Neural cell (in vitro differentiated cells): ENCODE results near the gene ALOXE3. TPM values are rescaled to one million over a fixed set of nuclear protein-coding genes. Genes with fewer than 3 reads are reported as not detected.

Experiments used
- H2AFZ ChIP-seq: fragments of 200-600, 300-800 bp; sonication (generic), shearing (Covaris generic); 2 replicates; pipeline ENCODE4 v1.6.0; 2014; ENCODE audit warnings: low read depth, mild to moderate bottlenecking, antibody characterized with exemption, low read length, moderate library complexity
- H3F3A ChIP-seq: fragments of 200-600 bp; shearing (Covaris generic); 2 replicates; pipeline ENCODE4 v1.6.1; 2016; ENCODE audit warnings: mild to moderate bottlenecking, moderate library complexity, mixed read lengths, antibody characterized with exemption, low read length; ENCODE audit not compliant: insufficient read depth, poor library complexity, severe bottlenecking
- H3K27ac ChIP-seq: fragments of 200-600, 300-800 bp; sonication (generic), shearing (Covaris generic); 2 replicates; pipeline ENCODE4 v1.5.1; 2014; ENCODE audit warnings: mild to moderate bottlenecking, low read length, moderate library complexity
- H3K27me3 ChIP-seq: fragments of 300-800, 200-600 bp; sonication (generic), shearing (Covaris generic); 2 replicates; pipeline ENCODE4 v1.6.0; 2014; ENCODE audit warnings: mild to moderate bottlenecking, low read depth, low read length, moderate library complexity; ENCODE audit not compliant: insufficient read depth
- H3K36me3 ChIP-seq: fragments of 300-800, 200-600 bp; sonication (generic), shearing (Covaris generic); 2 replicates; pipeline ENCODE4 v1.5.1; 2014; ENCODE audit warnings: mild to moderate bottlenecking, antibody characterized with exemption, low read length, moderate library complexity; ENCODE audit not compliant: insufficient read depth
- H3K4me2 ChIP-seq: fragments of 300-800, 200-600 bp; sonication (generic), shearing (Covaris generic); 2 replicates; pipeline ENCODE4 v1.6.0; 2014; ENCODE audit warnings: mild to moderate bottlenecking, low read length
- H3K4me3 ChIP-seq: fragments of 300-800, 200-600 bp; sonication (generic), shearing (Covaris generic); 2 replicates; pipeline ENCODE4 v1.5.1; 2014; ENCODE audit warnings: mild to moderate bottlenecking, low read length, moderate library complexity
- H3K79me2 ChIP-seq: fragments of 200-600 bp; shearing (Covaris generic); replicated peaks from 2 replicates; pipeline ENCODE4 v1.6.0; 2014; ENCODE audit warnings: mild to moderate bottlenecking, low read length, moderate library complexity; ENCODE audit not compliant: insufficient read depth
- H3K9ac ChIP-seq: fragments of 300-800, 200-600 bp; sonication (generic), shearing (Covaris generic); 2 replicates; pipeline ENCODE4 v1.6.1; 2016; ENCODE audit warnings: mild to moderate bottlenecking, low read length, mixed read lengths
- H3K9me2 ChIP-seq: fragments of 200-600 bp; shearing (Covaris generic); 2 replicates; pipeline ENCODE4 v1.6.1; 2016; ENCODE audit warnings: mild to moderate bottlenecking, low read length, mixed read lengths; ENCODE audit not compliant: insufficient read depth
- H3K9me3 ChIP-seq: fragments of 200-600, 300-800 bp; sonication (generic), shearing (Covaris generic); 2 replicates; pipeline ENCODE4 v1.6.1; 2016; ENCODE audit warnings: mild to moderate bottlenecking, mixed run types, low read length, moderate library complexity, mixed read lengths
- H4K20me1 ChIP-seq: fragments of 200-600 bp; shearing (Covaris generic); 2 replicates; pipeline ENCODE4 v1.6.1; 2016; ENCODE audit warnings: mild to moderate bottlenecking, mixed run types; ENCODE audit not compliant: insufficient read depth
- CTCF ChIP-seq: fragments of 450-650 bp; IDR thresholded peaks from 2 replicates; pipeline ENCODE4 v1.5.1; 2014; ENCODE audit warnings: antibody characterized with exemption, mild to moderate bottlenecking, moderate library complexity; ENCODE audit not compliant: poor library complexity, severe bottlenecking
- EP300 ChIP-seq: fragments of 450-650 bp; conservative IDR thresholded peaks from 2 replicates; pipeline ENCODE4 v1.6.1; 2014; ENCODE audit warnings: antibody characterized with exemption, mild to moderate bottlenecking, moderate library complexity; ENCODE audit not compliant: poor library complexity, severe bottlenecking
- EZH2 ChIP-seq: fragments of 200-600, 300-800 bp; shearing (Covaris generic), sonication (generic); IDR thresholded peaks from 2 replicates; pipeline ENCODE4 v1.6.1; 2014; ENCODE audit warnings: antibody characterized with exemption, low read length, borderline replicate concordance, mild to moderate bottlenecking; ENCODE audit not compliant: insufficient read depth, poor library complexity, severe bottlenecking
- MXI1 ChIP-seq: fragments of 450-650 bp; conservative IDR thresholded peaks from 2 replicates; pipeline ENCODE4 v1.6.1; 2014; ENCODE audit warnings: antibody characterized with exemption, mild to moderate bottlenecking; ENCODE audit not compliant: poor library complexity, severe bottlenecking
- POLR2AphosphoS5 ChIP-seq: IDR thresholded peaks from 2 replicates; pipeline ENCODE4 v1.6.1; 2012
- RAD21 ChIP-seq: fragments of 450-650 bp; conservative IDR thresholded peaks from 2 replicates; pipeline ENCODE4 v1.6.1; 2014; ENCODE audit warnings: antibody characterized with exemption, mild to moderate bottlenecking, moderate library complexity
- SMC3 ChIP-seq: fragments of 450-650 bp; conservative IDR thresholded peaks from 2 replicates; pipeline ENCODE4 v1.6.1; 2014; ENCODE audit warnings: antibody characterized with exemption, mild to moderate bottlenecking, moderate library complexity; ENCODE audit not compliant: poor library complexity
- TAF1 ChIP-seq: IDR thresholded peaks from 2 replicates; pipeline ENCODE4 v1.6.1; 2012; ENCODE audit warnings: low read depth
- polyA plus RNA-seq: library from polyadenylated mRNA; depleted of rRNA; stranded (reverse); fragments of >200 nt; gene quantifications from 2 replicates; pipeline ENCODE4 v1.2.3, GENCODE V29; 2014
- TF ChIP-seq, protein P1 (sequence below): IDR thresholded peaks from 2 replicates; pipeline ENCODE4 v1.6.1; 2012; ENCODE audit warnings: borderline replicate concordance

Gene ALOXE3
- polyA plus RNA-seq, 1 donor from 2014 or later: 0.77 TPM

DNA sequence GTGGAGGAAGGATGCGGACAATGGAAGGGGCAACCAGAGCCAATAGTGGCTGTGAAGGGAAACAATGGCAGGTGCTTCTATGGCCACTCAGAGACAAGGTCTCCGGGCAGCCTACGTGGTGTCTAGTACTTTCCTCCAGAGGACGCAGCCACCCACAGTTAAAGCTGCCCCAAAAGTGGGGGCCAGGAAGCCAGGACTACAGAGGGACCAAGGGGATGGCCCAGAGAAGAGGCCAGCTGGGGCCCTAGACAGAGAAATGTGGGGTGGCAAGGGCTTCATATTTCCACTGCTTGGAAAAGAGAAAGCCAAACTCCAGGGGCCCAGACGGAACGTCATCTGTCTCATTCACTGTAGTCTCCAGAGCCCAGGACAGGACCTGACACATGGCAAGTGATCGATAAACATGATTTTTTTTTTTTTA is 34.7 kb upstream of the ALOXE3 start:
- H3K4me2 ChIP-seq: peak overlapping the region; percentile 51
- no peaks in the 10 kb centered on the region for H3K79me2 ChIP-seq
- H3F3A ChIP-seq: peaks cover 6% of the 10 kb centered on the region
- no peak overlapping the region for H2AFZ ChIP-seq
- TF ChIP-seq CTCF (no peak), EZH2 (no peak)
- H4K20me1 ChIP-seq: no peaks in the 10 kb centered on the region
- peak overlapping the region; percentile 95 for H3K27ac ChIP-seq
- H3K9me3 ChIP-seq: no peaks in the 10 kb centered on the region
- no peaks in the 10 kb centered on the region for H3K27me3 ChIP-seq
- H3K4me3 ChIP-seq: peak overlapping the region; percentile 92
- peak overlapping the region; percentile 95 for H3K9ac ChIP-seq
- no peaks in the 10 kb centered on the region for H3K9me2 ChIP-seq
- no peaks in the 10 kb centered on the region for H3K36me3 ChIP-seq

- Histone ChIP-seq H2AFZ (peak within 1 kb of the TSS; percentile 2), H3K27ac (peak within 1 kb of the TSS; percentile 95), H3K4me3 (peak within 1 kb of the TSS; percentile 92), H3K27me3 (no peaks in the 10 kb centered on the region), H3K79me2 (no peaks in the 10 kb centered on the region), H3F3A (peaks cover 6% of the 10 kb centered on the region), H3K9ac (peak within 1 kb of the TSS; percentile 95), H3K4me2 (peak within 1 kb of the TSS; percentile 89), H4K20me1 (no peaks in the 10 kb centered on the region), H3K9me3 (no peaks in the 10 kb centered on the region), H3K36me3 (no peaks in the 10 kb centered on the region), H3K9me2 (no peaks in the 10 kb centered on the region)
- TF ChIP-seq MXI1 (peak; percentile 86), EP300 (peak; percentile 53), TAF1 (peak; percentile 85), SMC3 (no peak), POLR2AphosphoS5 (peak; percentile 99), EZH2 (no peak), CTCF (no peak), RAD21 (no peak)
- TF ChIP-seq, protein P1, sequence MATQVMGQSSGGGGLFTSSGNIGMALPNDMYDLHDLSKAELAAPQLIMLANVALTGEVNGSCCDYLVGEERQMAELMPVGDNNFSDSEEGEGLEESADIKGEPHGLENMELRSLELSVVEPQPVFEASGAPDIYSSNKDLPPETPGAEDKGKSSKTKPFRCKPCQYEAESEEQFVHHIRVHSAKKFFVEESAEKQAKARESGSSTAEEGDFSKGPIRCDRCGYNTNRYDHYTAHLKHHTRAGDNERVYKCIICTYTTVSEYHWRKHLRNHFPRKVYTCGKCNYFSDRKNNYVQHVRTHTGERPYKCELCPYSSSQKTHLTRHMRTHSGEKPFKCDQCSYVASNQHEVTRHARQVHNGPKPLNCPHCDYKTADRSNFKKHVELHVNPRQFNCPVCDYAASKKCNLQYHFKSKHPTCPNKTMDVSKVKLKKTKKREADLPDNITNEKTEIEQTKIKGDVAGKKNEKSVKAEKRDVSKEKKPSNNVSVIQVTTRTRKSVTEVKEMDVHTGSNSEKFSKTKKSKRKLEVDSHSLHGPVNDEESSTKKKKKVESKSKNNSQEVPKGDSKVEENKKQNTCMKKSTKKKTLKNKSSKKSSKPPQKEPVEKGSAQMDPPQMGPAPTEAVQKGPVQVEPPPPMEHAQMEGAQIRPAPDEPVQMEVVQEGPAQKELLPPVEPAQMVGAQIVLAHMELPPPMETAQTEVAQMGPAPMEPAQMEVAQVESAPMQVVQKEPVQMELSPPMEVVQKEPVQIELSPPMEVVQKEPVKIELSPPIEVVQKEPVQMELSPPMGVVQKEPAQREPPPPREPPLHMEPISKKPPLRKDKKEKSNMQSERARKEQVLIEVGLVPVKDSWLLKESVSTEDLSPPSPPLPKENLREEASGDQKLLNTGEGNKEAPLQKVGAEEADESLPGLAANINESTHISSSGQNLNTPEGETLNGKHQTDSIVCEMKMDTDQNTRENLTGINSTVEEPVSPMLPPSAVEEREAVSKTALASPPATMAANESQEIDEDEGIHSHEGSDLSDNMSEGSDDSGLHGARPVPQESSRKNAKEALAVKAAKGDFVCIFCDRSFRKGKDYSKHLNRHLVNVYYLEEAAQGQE: peak; percentile 85
Observed at GRCh38 chr17:8152112-8152775, 33.9 kb upstream of the ALOXE3 start, which contains the start of gene PER1. Gene PER1 (minus strand): TSS chr17:8152404. CDS start chr17:8150706, 1,698 bp downstream.
